Neural progenitor cell (in vitro differentiated cells): ENCODE measurements around the gene UROC1. TPM values are rescaled to one million over a fixed set of nuclear protein-coding genes. Genes with fewer than 3 reads are reported as not detected.

ENCODE experiments used
- DNase-seq: peaks from one replicate; pipeline ENCODE4 v3.0.0-alpha.2; 2016; ENCODE audit warnings: low spot score
- H2AFZ ChIP-seq: fragments of 200-600 bp; sonication (generic); replicated peaks from 2 replicates; pipeline ENCODE4 v1.6.1; 2016; ENCODE audit warnings: antibody characterized with exemption
- H3F3A ChIP-seq: fragments of 200-600 bp; sonication (generic); 2 replicates; pipeline ENCODE4 v1.6.1; 2016; ENCODE audit warnings: antibody characterized with exemption, low read depth
- H3K27ac ChIP-seq: fragments of 200-600 bp; sonication (generic); 2 replicates; pipeline ENCODE4 v1.5.1; 2016; ENCODE audit warnings: mild to moderate bottlenecking
- H3K27me3 ChIP-seq: fragments of 200-600 bp; sonication (generic); 2 replicates; pipeline ENCODE4 v1.6.1; 2016; ENCODE audit warnings: mild to moderate bottlenecking, moderate library complexity
- H3K36me3 ChIP-seq: fragments of 200-600 bp; sonication (generic); 2 replicates; pipeline ENCODE4 v1.5.1; 2016
- H3K4me1 ChIP-seq: fragments of 200-600 bp; sonication (generic); 2 replicates; pipeline ENCODE4 v1.6.1; 2016; ENCODE audit warnings: mixed run types
- H3K4me2 ChIP-seq: fragments of 200-600 bp; sonication (generic); 2 replicates; pipeline ENCODE4 v1.6.1; 2016
- H3K4me3 ChIP-seq: fragments of 200-600 bp; sonication (generic); 2 replicates; pipeline ENCODE4 v1.5.1; 2016
- H3K79me2 ChIP-seq: fragments of 200-600 bp; sonication (generic); 2 replicates; pipeline ENCODE4 v1.6.1; 2016; ENCODE audit warnings: low read depth
- H3K9ac ChIP-seq: fragments of 200-600 bp; sonication (generic); 2 replicates; pipeline ENCODE4 v1.6.1; 2016
- H3K9me3 ChIP-seq: fragments of 200-600 bp; sonication (generic); 2 replicates; pipeline ENCODE4 v1.5.1; 2016; ENCODE audit warnings: low read depth
- H4K20me1 ChIP-seq: fragments of 200-600 bp; sonication (generic); 2 replicates; pipeline ENCODE4 v1.6.1; 2016; ENCODE audit warnings: low read depth
- H3K27ac Mint-ChIP-seq: 3 replicates; pipeline ENCODE4 v1.8.0; 2021; ENCODE audit warnings: mixed read lengths
- H3K27me3 Mint-ChIP-seq: 2 replicates; pipeline ENCODE4 v1.8.0; 2022; ENCODE audit warnings: low read depth, mild to moderate bottlenecking, inconsistent platforms, moderate library complexity, mixed read lengths; ENCODE audit not compliant: insufficient read depth
- H3K36me3 Mint-ChIP-seq: 3 replicates; pipeline ENCODE4 v1.8.0; 2021; ENCODE audit warnings: mixed read lengths
- H3K4me1 Mint-ChIP-seq: 3 replicates; pipeline ENCODE4 v1.8.0; 2021; ENCODE audit warnings: mixed read lengths
- H3K4me3 Mint-ChIP-seq: 3 replicates; pipeline ENCODE4 v1.8.0; 2021; ENCODE audit warnings: mild to moderate bottlenecking, moderate library complexity, mixed read lengths
- H3K9me3 Mint-ChIP-seq: 3 replicates; pipeline ENCODE4 v1.8.0; 2020; ENCODE audit warnings: mixed read lengths
- EZH2 ChIP-seq: fragments of 200-600 bp; sonication (generic); IDR thresholded peaks from 2 replicates; pipeline ENCODE4 v1.6.1; 2017; ENCODE audit warnings: antibody characterized with exemption, mild to moderate bottlenecking, moderate library complexity
- EZH2phosphoT487 ChIP-seq: fragments of 200-600 bp; sonication (generic); IDR thresholded peaks from 2 replicates; pipeline ENCODE4 v1.6.1; 2017; ENCODE audit warnings: antibody characterized with exemption
- total RNA-seq: library from RNA; depleted of rRNA; stranded (reverse); fragments of >200 nt; gene quantifications from 2 replicates; pipeline ENCODE4 v1.2.3, GENCODE V29; 2015; ENCODE audit warnings: low replicate concordance
- TF ChIP-seq, protein P1 (sequence below): fragments of 200-600 bp; sonication (generic); IDR thresholded peaks from 2 replicates; pipeline ENCODE4 v1.5.1; 2017; ENCODE audit warnings: antibody characterized with exemption, mild to moderate bottlenecking

Gene UROC1
- total RNA-seq, 1 donor from 2014 or later = not detected

DNA sequence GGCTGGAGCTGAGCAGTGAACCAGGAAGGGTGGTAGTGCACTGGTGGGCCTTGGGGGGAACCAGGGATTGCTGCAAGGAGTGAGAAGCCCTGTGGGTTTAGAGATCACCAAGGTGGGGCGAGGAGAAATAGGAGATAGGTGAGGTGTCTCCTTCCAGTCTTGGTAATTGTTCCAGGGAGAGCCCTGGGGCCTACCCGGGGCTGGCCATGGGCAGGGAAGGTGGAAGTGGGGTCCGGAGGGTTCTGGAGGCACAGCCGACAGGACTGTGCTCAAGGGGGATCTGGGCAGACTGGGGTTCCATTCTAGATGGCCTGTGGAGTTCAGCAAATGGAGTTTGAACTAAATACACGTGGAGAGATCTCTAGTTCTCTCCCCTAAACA, 10.8 kb upstream of the UROC1 start:
- Mint-ChIP-seq H3K9me3 (no peaks in the 10 kb centered on the region), H3K27me3 (peaks cover 27% of the 10 kb centered on the region), H3K27ac (no peak overlapping the region), H3K4me1 (no peaks in the 10 kb centered on the region), H3K4me3 (no peak overlapping the region), H3K36me3 (no peaks in the 10 kb centered on the region)
- no peak for TF ChIP-seq EZH2phosphoT487
- no peak for TF ChIP-seq EZH2
- TF ChIP-seq, protein P1, sequence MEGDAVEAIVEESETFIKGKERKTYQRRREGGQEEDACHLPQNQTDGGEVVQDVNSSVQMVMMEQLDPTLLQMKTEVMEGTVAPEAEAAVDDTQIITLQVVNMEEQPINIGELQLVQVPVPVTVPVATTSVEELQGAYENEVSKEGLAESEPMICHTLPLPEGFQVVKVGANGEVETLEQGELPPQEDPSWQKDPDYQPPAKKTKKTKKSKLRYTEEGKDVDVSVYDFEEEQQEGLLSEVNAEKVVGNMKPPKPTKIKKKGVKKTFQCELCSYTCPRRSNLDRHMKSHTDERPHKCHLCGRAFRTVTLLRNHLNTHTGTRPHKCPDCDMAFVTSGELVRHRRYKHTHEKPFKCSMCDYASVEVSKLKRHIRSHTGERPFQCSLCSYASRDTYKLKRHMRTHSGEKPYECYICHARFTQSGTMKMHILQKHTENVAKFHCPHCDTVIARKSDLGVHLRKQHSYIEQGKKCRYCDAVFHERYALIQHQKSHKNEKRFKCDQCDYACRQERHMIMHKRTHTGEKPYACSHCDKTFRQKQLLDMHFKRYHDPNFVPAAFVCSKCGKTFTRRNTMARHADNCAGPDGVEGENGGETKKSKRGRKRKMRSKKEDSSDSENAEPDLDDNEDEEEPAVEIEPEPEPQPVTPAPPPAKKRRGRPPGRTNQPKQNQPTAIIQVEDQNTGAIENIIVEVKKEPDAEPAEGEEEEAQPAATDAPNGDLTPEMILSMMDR = no peak
- Histone ChIP-seq H3F3A (no peaks in the 10 kb centered on the region), H3K27ac (no peak overlapping the region), H3K36me3 (no peaks in the 10 kb centered on the region), H3K4me3 (no peak overlapping the region), H3K4me1 (peaks cover 4% of the 10 kb centered on the region), H3K79me2 (no peaks in the 10 kb centered on the region), H2AFZ (no peak overlapping the region), H3K9ac (no peak overlapping the region), H3K9me3 (no peaks in the 10 kb centered on the region), H4K20me1 (no peaks in the 10 kb centered on the region), H3K4me2 (no peak overlapping the region), H3K27me3 (peaks cover 37% of the 10 kb centered on the region)
- no peak for DNase-seq

DNA sequence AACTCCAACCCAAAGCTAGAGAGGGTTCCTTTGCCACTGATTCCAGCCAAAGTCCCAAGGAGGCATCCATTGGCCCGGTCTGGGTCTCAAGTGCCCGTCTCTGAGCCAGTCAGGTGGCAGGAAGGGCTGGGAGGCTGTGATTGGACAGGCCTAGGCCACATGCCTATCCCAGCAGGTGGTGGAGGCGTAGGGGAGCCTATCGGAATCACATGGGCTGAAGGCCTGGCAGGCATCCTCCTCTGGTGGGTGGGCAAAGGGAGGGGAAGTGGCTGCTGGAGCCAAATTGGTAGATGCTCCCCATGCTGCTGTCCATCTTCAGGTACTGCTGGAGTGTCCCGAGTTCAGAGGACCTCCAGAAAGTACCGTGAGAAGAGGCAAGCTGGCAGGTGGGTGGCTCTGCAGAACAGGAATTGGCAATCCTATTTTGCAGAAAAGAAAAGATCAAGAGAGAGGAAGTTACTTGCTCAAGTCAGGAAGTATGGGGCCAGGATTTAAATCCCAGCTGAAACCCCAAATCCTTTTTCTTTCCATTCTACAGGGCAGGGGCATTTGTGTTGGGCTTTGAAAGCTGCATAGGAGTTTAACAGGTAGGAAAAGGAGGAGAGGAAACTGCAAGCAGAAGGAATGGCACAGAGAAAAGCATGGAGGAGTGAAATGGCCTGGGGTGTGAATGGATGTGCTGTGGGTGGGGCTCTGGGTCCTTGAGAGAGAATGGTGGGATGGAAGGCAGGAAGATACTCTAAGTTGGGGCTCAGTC, 10.1 kb upstream of the UROC1 start:
- no peaks in the 10 kb centered on the region for H3K9me3 ChIP-seq
- Mint-ChIP-seq H3K27ac (no peak overlapping the region), H3K4me1 (peaks cover 1% of the 10 kb centered on the region), H3K27me3 (peaks cover 35% of the 10 kb centered on the region), H3K9me3 (no peaks in the 10 kb centered on the region), H3K36me3 (no peaks in the 10 kb centered on the region), H3K4me3 (no peak overlapping the region)
- no peaks in the 10 kb centered on the region for H3K79me2 ChIP-seq
- H3F3A ChIP-seq = no peaks in the 10 kb centered on the region
- H3K9ac ChIP-seq = no peak overlapping the region
- H2AFZ ChIP-seq = no peak overlapping the region
- H3K4me3 ChIP-seq = no peak overlapping the region
- TF ChIP-seq EZH2phosphoT487 = no peak
- TF ChIP-seq, protein P1 = no peak
- no peak for TF ChIP-seq EZH2
- no peaks in the 10 kb centered on the region for H3K36me3 ChIP-seq
- no peaks in the 10 kb centered on the region for H4K20me1 ChIP-seq
- H3K27me3 ChIP-seq = peaks cover 37% of the 10 kb centered on the region
- no peak for DNase-seq
- H3K4me2 ChIP-seq = no peak overlapping the region
- H3K4me1 ChIP-seq = peaks cover 4% of the 10 kb centered on the region
- no peak overlapping the region for H3K27ac ChIP-seq

- H3K9ac ChIP-seq = no peak overlapping the region
- Mint-ChIP-seq H3K4me3 (no peak overlapping the region), H3K27ac (peak overlapping the region; percentile 42), H3K27me3 (peaks cover 41% of the 10 kb centered on the region), H3K36me3 (no peaks in the 10 kb centered on the region), H3K9me3 (no peaks in the 10 kb centered on the region), H3K4me1 (peaks cover 7% of the 10 kb centered on the region)
- H3K4me1 ChIP-seq = peaks cover 4% of the 10 kb centered on the region
- H3K4me2 ChIP-seq = no peak overlapping the region
- no peaks in the 10 kb centered on the region for H3F3A ChIP-seq
- no peak overlapping the region for H3K4me3 ChIP-seq
- no peaks in the 10 kb centered on the region for H3K36me3 ChIP-seq
- TF ChIP-seq, protein P1 = no peak
- TF ChIP-seq EZH2phosphoT487 = no peak
- no peak for TF ChIP-seq EZH2
- no peaks in the 10 kb centered on the region for H3K79me2 ChIP-seq
- no peak overlapping the region for H3K27ac ChIP-seq
- no peak for DNase-seq
- H3K9me3 ChIP-seq = no peaks in the 10 kb centered on the region
- H2AFZ ChIP-seq = no peak overlapping the region
- peaks cover 36% of the 10 kb centered on the region for H3K27me3 ChIP-seq
- H4K20me1 ChIP-seq = no peaks in the 10 kb centered on the region
Observed at GRCh38 chr3:126527006-126527405, 9.4 kb upstream of the UROC1 start.
